Naive thymus-derived CD4-positive, alpha-beta T cell (primary cell): ENCODE results near the gene HOXA10. TPM values are rescaled to one million over a fixed set of nuclear protein-coding genes. Genes with fewer than 3 reads are reported as not detected.

Experiments used
- ATAC-seq: fragments of 150-1000 bp; cut with Tn5 transposase; 2 replicates; pipeline ENCODE4 v1.10.0; 2021; ENCODE audit warnings: mild to moderate bottlenecking, moderate library complexity
- CTCF ChIA-PET: fragments of 350-600 bp; sonication (Branson Sonifier 250); formaldehyde crosslinking; loops from one replicate; lab custom pipeline; 2021; ENCODE audit warnings: antibody characterized with exemption; lab: Charles Lee
- POLR2A ChIA-PET: fragments of 350-600 bp; sonication (Branson Sonifier 250); formaldehyde crosslinking; loops from one replicate; lab custom pipeline; 2021; ENCODE audit warnings: antibody characterized with exemption, inconsistent platforms; lab: Charles Lee
- DNase-seq, 9 donors: peaks; one replicate each; pipeline versions ENCODE4 v3.0.0 to v3.0.0-alpha.2; 2020 to 2022; ENCODE audit warnings: mixed read lengths in 1 of 9
- H3K27ac ChIP-seq: one replicate; pipeline ENCODE4 v1.7.0; 2013; ENCODE audit warnings: mild to moderate bottlenecking, low read depth, low read length, moderate library complexity
- H3K27me3 ChIP-seq, 2 donors: one replicate each; pipeline ENCODE4 v1.7.0; 2013; ENCODE audit warnings: low read length in 2 of 2, mild to moderate bottlenecking in 2 of 2, moderate library complexity in 2 of 2; ENCODE audit not compliant: control insufficient read depth in 2 of 2, insufficient read depth in 2 of 2
- H3K36me3 ChIP-seq, 3 experiments: 1 replicate in 2 of 3; 2 replicates in 1 of 3; pipeline ENCODE4 v1.7.0; 2013; ENCODE audit warnings: low read length in 3 of 3, mild to moderate bottlenecking in 3 of 3, moderate library complexity in 1 of 3; ENCODE audit not compliant: insufficient read depth in 3 of 3, control insufficient read depth in 2 of 3
- H3K4me1 ChIP-seq, 2 donors: one replicate each; pipeline ENCODE4 v1.7.0; 2013; ENCODE audit warnings: low read length in 2 of 2, mild to moderate bottlenecking in 2 of 2, moderate library complexity in 1 of 2; ENCODE audit not compliant: control insufficient read depth in 2 of 2, insufficient read depth in 2 of 2
- H3K4me3 ChIP-seq: 2 replicates; pipeline ENCODE4 v1.7.0; 2013; ENCODE audit warnings: mild to moderate bottlenecking, low read length
- H3K9me3 ChIP-seq, 3 experiments: 1 replicate in 2 of 3; 2 replicates in 1 of 3; pipeline ENCODE4 v1.7.0; 2013; ENCODE audit warnings: low read length in 3 of 3; ENCODE audit not compliant: control insufficient read depth in 2 of 3
- H3K27ac Mint-ChIP-seq, 9 donors: one replicate each; pipeline ENCODE4 v1.8.0; 2020 to 2022; ENCODE audit warnings: mixed read lengths in 9 of 9, mild to moderate bottlenecking in 8 of 9, moderate library complexity in 5 of 9, inconsistent platforms in 2 of 9
- H3K27me3 Mint-ChIP-seq, 5 donors: one replicate each; pipeline ENCODE4 v1.8.0; 2021 to 2022; ENCODE audit warnings: mixed read lengths in 5 of 5, mild to moderate bottlenecking in 1 of 5
- H3K36me3 Mint-ChIP-seq, 5 donors: one replicate each; pipeline ENCODE4 v1.8.0; 2020 to 2022; ENCODE audit warnings: mixed read lengths in 5 of 5, mild to moderate bottlenecking in 3 of 5, inconsistent platforms in 1 of 5
- H3K4me1 Mint-ChIP-seq, 7 donors: one replicate each; pipeline ENCODE4 v1.8.0; 2020 to 2022; ENCODE audit warnings: mixed read lengths in 7 of 7, mild to moderate bottlenecking in 3 of 7, inconsistent platforms in 1 of 7
- H3K4me3 Mint-ChIP-seq, 10 donors: one replicate each; pipeline ENCODE4 v1.8.0; 2020 to 2022; ENCODE audit warnings: mild to moderate bottlenecking in 10 of 10, mixed read lengths in 10 of 10, moderate library complexity in 6 of 10, inconsistent platforms in 2 of 10
- H3K9me3 Mint-ChIP-seq, 11 donors: one replicate each; pipeline ENCODE4 v1.8.0; 2020 to 2022; ENCODE audit warnings: mixed read lengths in 11 of 11, mild to moderate bottlenecking in 4 of 11, inconsistent platforms in 1 of 11, moderate library complexity in 1 of 11
- intact Hi-C, 2 donors: fragments of 100-400 bp; cut with micrococcal nuclease; formaldehyde crosslinking; loops; one replicate each; pipeline ENCODE4 v1.15.1; 2023
- microRNA-seq: library from miRNA; unstranded; fragments of <30 nt; microRNA quantifications from one replicate; pipeline ENCODE4 v1.2.0, GENCODE V29; 2022; ENCODE audit warnings: borderline microRNAs expressed
- polyA plus RNA-seq, 2 donors: library from polyadenylated mRNA; unstranded; fragments of 300-500 nt; fragmentation: Illumina TruSeq; gene quantifications; one replicate each; pipeline ENCODE4 v1.2.3, GENCODE V29; 2021
- total RNA-seq, 6 experiments: library from RNA in 5 of 6; stranded (reverse) in 5 of 6; gene quantifications; 1 replicate in 5 of 6; 2 replicates in 1 of 6; pipeline ENCODE4 v1.2.3 and lab custom pipeline; 2021 to 2026

HOXA10 gene
- total and polyA plus RNA-seq, 7 experiments from 2014 or later = 0.66 TPM; not detected in 6

DNA sequence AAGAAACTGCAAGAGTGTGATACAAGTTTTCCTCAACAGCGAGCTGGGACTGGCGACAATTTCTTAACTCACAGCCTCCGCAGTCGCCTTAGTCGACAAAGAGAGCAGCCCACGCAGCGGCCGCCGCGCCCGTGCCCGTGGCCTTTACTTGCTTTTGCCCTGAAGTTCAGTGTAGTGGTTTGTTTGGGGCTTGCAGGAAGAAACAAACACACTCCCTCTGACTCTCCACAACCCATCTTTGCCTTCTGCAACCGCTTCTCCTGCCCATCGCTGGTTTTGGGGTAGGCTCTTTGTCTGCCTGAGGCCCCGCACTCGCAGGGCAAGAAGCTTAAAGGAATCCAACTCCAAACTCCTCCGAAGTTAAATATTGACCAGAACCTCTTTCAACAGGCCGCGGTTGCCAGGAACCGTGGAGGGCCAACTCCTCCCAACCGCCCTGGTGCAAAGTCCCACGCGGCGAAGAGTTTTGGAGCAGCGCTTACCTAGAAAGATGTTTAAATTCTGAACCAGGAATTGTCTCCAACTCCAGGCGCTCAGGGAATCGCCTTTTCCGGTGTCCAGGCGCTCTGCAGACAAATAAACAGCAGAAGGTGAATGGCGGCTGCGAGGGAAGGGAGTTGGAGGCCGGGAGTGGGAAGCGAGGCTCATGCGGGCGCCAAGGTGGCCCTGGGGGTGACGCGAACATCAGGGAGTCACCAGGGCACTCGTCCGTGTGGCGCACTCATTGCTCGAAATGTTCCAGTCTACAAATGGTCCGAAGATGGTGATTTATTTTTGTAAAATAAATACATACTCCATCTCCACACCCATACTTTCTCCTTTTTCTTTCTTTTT, 51.8 kb downstream of the HOXA10 start:
- peaks cover 19 to 41% (median 32%) of the 10 kb centered on the region in 5 donors for H3K27me3 Mint-ChIP-seq
- Histone ChIP-seq H3K36me3 (no peaks in the 10 kb centered on the region), H3K9me3 (no peaks in the 10 kb centered on the region), H3K27me3 (no peaks in the 10 kb centered on the region), H3K4me3 (no peak overlapping the region), H3K4me1 (no peaks in the 10 kb centered on the region), H3K27ac (no peak overlapping the region)
- CTCF ChIA-PET = no interaction called here
- no peak overlapping the region for H3K27ac Mint-ChIP-seq
- H3K4me3 Mint-ChIP-seq = no peak overlapping the region
- intact Hi-C loops = no loop called here
- no peak for DNase-seq
- H3K9me3 Mint-ChIP-seq = no peaks in the 10 kb centered on the region
- no peaks in the 10 kb centered on the region for H3K36me3 Mint-ChIP-seq
- POLR2A ChIA-PET = no interaction called here
- H3K4me1 Mint-ChIP-seq = no peaks in the 10 kb centered on the region
- ATAC-seq = no peak

DNA sequence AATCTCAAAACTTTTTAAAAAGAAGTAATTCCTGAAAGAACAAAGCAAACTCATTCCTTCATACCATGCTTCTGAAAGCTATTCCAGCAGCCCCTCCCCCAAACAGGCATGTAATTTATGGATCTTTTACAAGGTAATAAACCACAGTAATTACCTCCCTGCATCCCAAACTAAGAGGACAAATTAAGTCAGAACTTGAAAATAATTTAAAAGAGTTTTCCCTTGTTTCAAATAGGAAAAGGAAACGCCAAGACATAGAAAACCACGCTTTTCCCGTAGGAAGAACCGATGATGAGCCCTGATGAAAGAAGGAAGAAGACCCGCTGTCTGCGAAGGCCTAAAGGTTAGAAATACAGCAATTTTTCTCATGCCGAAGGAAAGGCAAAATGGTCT, 52.4 kb downstream of the HOXA10 start:
- H3K36me3 Mint-ChIP-seq = no peaks in the 10 kb centered on the region
- no peaks in the 10 kb centered on the region for H3K4me1 ChIP-seq
- CTCF ChIA-PET = no interaction called here
- H3K4me3 ChIP-seq = no peak overlapping the region
- no peak overlapping the region for H3K27ac Mint-ChIP-seq
- POLR2A ChIA-PET = no interaction called here
- ATAC-seq (no peak), DNase-seq (no peak)
- intact Hi-C loops = no loop called here
- H3K27me3 ChIP-seq = no peaks in the 10 kb centered on the region
- no peaks in the 10 kb centered on the region for H3K9me3 ChIP-seq
- no peak overlapping the region for H3K27ac ChIP-seq
- H3K9me3 Mint-ChIP-seq = no peaks in the 10 kb centered on the region
- H3K36me3 ChIP-seq = no peaks in the 10 kb centered on the region
- peaks cover 14 to 39% (median 26%) of the 10 kb centered on the region in 5 donors for H3K27me3 Mint-ChIP-seq
- H3K4me3 Mint-ChIP-seq = no peak overlapping the region
- no peaks in the 10 kb centered on the region for H3K4me1 Mint-ChIP-seq

Small RNAs within 50 kb of the gene (microRNA-seq; reads per million reads assigned to microRNA genes)
- gene MIR196B = 39.4 reads per million, percentile 43 among the genes with 10 or more reads in this experiment

Other genes with a start within 250 kb of the HOXA10 start
- 1 to 10 TPM in 1 of 5 experiments, under 1 TPM in 3, not detected in 1; 0.10 to 1.1 (median 0.41) TPM for gene HOXA1, start 78.3 kb downstream of the HOXA10 start, total RNA-seq
- under 1 TPM; 0.09 to 0.18 TPM for gene HOXA1, start 78.3 kb downstream of the HOXA10 start, polyA plus RNA-seq
- not detected for gene HOXA2, start 71.6 kb downstream of the HOXA10 start, total RNA-seq
- gene HOXA2, start 71.6 kb downstream of the HOXA10 start, polyA plus RNA-seq = not detected
- gene HOXA4, start 43.6 kb downstream of the HOXA10 start, total RNA-seq = not detected
- under 1 TPM in 1 of 2 donors, not detected in 1; 0.41 TPM for gene HOXA4, start 43.6 kb downstream of the HOXA10 start, polyA plus RNA-seq
- gene HOXA5, start 30.6 kb downstream of the HOXA10 start, total RNA-seq = 1 to 10 TPM in 1 of 5 experiments, under 1 TPM in 1, not detected in 3; 0.88 to 2.2 TPM
- gene HOXA5, start 30.6 kb downstream of the HOXA10 start, polyA plus RNA-seq = not detected
- under 1 TPM in 2 of 5 experiments, not detected in 3; 0.32 to 0.49 TPM for gene HOXA6, start 26.5 kb downstream of the HOXA10 start, total RNA-seq
- gene HOXA6, start 26.5 kb downstream of the HOXA10 start, polyA plus RNA-seq = not detected
- gene HOXA3, start 21.7 kb downstream of the HOXA10 start, total RNA-seq = under 1 TPM in 1 of 5 experiments, not detected in 4; 0.12 TPM
- not detected for gene HOXA3, start 21.7 kb downstream of the HOXA10 start, polyA plus RNA-seq
- not detected for gene HOXA7, start 17.6 kb downstream of the HOXA10 start, total RNA-seq
- gene HOXA7, start 17.6 kb downstream of the HOXA10 start, polyA plus RNA-seq = not detected
- 1 to 10 TPM in 1 of 5 experiments, under 1 TPM in 1, not detected in 3; 0.70 to 1.7 TPM for gene HOXA9, start 8.8 kb downstream of the HOXA10 start, total RNA-seq
- not detected for gene HOXA9, start 8.8 kb downstream of the HOXA10 start, polyA plus RNA-seq
- not detected for gene HOXA11, start 10.9 kb upstream of the HOXA10 start, total RNA-seq
- not detected for gene HOXA11, start 10.9 kb upstream of the HOXA10 start, polyA plus RNA-seq
- not detected for gene HOXA13, start 25.8 kb upstream of the HOXA10 start, total RNA-seq
- gene HOXA13, start 25.8 kb upstream of the HOXA10 start, polyA plus RNA-seq = not detected
- under 1 TPM in 1 of 5 experiments, not detected in 4; 0.11 TPM for gene EVX1, start 68.5 kb upstream of the HOXA10 start, total RNA-seq
- not detected for gene EVX1, start 68.5 kb upstream of the HOXA10 start, polyA plus RNA-seq